A673 (cell line): ENCODE data around the gene METTL2B. TPM values are rescaled to one million over a fixed set of nuclear protein-coding genes. Genes with fewer than 3 reads are reported as not detected.
"Not testable (repeated sequence)": the region's sequence is repeated elsewhere in the genome, so short reads cannot be mapped to it uniquely, and the experiment has no call there.

Source experiments
- BruUV-seq: library from RNA; stranded (reverse); fragments of 400-500 nt; replicated peaks from 2 replicates; lab custom pipeline; 2021; lab: Mats Ljungman, UMichigan
- CTCF ChIA-PET: fragments of 300-600 bp; sonication (Branson Sonifier 250); formaldehyde crosslinking; loops from one replicate; lab custom pipeline; 2022; ENCODE audit warnings: antibody characterized with exemption; lab: Charles Lee
- POLR2A ChIA-PET: fragments of 300-600 bp; sonication (Branson Sonifier 250); formaldehyde crosslinking; loops from one replicate; lab custom pipeline; 2022; ENCODE audit warnings: antibody characterized with exemption; ENCODE audit not compliant: low non-redundant PET; lab: Charles Lee
- DNase-seq: peaks from one replicate; pipeline ENCODE4 v3.0.0-alpha.2; 2015; ENCODE audit warnings: low spot score
- H3K27ac ChIP-seq: fragments of 200-600 bp; sonication (generic); 2 replicates; pipeline ENCODE4 v1.5.1; 2016; ENCODE audit warnings: mixed run types, low read depth, mild to moderate bottlenecking, mixed read lengths, antibody characterized with exemption, low read length; ENCODE audit not compliant: poor library complexity, severe bottlenecking
- H3K27me3 ChIP-seq: fragments of 200-600 bp; sonication (generic); replicated peaks from 2 replicates; pipeline ENCODE4 v1.6.1; 2017; ENCODE audit warnings: mixed run types, low read depth, mild to moderate bottlenecking, mixed read lengths, antibody characterized with exemption, low read length; ENCODE audit not compliant: insufficient read depth, poor library complexity
- H3K36me3 ChIP-seq: fragments of 200-600 bp; sonication (generic); 2 replicates; pipeline ENCODE4 v1.6.1; 2016; ENCODE audit warnings: mixed run types, mild to moderate bottlenecking, mixed read lengths, antibody characterized with exemption, low read length; ENCODE audit not compliant: insufficient read depth, poor library complexity, severe bottlenecking
- H3K4me1 ChIP-seq: fragments of 200-600 bp; sonication (generic); 2 replicates; pipeline ENCODE4 v1.6.1; 2017; ENCODE audit warnings: mixed run types, mild to moderate bottlenecking, mixed read lengths, antibody characterized with exemption, low read length; ENCODE audit not compliant: insufficient read depth, poor library complexity, severe bottlenecking
- H3K4me3 ChIP-seq: fragments of 200-600 bp; sonication (generic); 2 replicates; pipeline ENCODE4 v1.5.1; 2016; ENCODE audit warnings: low read depth, mixed run types, mild to moderate bottlenecking, mixed read lengths, low read length; ENCODE audit not compliant: poor library complexity, severe bottlenecking
- H3K9me3 ChIP-seq: fragments of 200-600 bp; sonication (generic); 2 replicates; pipeline ENCODE4 v1.6.1; 2016; ENCODE audit warnings: mixed run types, low read depth, mild to moderate bottlenecking, mixed read lengths, antibody characterized with exemption, low read length; ENCODE audit not compliant: poor library complexity, severe bottlenecking
- CTCF ChIP-seq: fragments of 300-800, 200-600 bp; sonication (generic); conservative IDR thresholded peaks from 2 replicates; pipeline ENCODE4 v1.5.1; 2017; ENCODE audit warnings: low read depth, mild to moderate bottlenecking, antibody characterized with exemption, low read length, moderate library complexity, mixed read lengths
- EZH2 ChIP-seq: fragments of 200-600 bp; sonication (generic); IDR thresholded peaks from 2 replicates; pipeline ENCODE4 v1.6.1; 2017; ENCODE audit warnings: borderline replicate concordance, low read depth, mild to moderate bottlenecking, mixed read lengths, antibody characterized with exemption, low read length; ENCODE audit not compliant: poor library complexity, severe bottlenecking
- intact Hi-C: fragments of 100-400 bp; cut with micrococcal nuclease; formaldehyde crosslinking; loops from one replicate; pipeline ENCODE4 v1.10.0; 2022; ENCODE audit not compliant: unreplicated experiment
- total RNA-seq: library from RNA; stranded (reverse); gene quantifications from 2 replicates; pipeline ENCODE4 v1.2.3, GENCODE V29; 2021

METTL2B gene
- total RNA-seq, 1 experiment from 2014 or later = 53.8 TPM

DNA sequence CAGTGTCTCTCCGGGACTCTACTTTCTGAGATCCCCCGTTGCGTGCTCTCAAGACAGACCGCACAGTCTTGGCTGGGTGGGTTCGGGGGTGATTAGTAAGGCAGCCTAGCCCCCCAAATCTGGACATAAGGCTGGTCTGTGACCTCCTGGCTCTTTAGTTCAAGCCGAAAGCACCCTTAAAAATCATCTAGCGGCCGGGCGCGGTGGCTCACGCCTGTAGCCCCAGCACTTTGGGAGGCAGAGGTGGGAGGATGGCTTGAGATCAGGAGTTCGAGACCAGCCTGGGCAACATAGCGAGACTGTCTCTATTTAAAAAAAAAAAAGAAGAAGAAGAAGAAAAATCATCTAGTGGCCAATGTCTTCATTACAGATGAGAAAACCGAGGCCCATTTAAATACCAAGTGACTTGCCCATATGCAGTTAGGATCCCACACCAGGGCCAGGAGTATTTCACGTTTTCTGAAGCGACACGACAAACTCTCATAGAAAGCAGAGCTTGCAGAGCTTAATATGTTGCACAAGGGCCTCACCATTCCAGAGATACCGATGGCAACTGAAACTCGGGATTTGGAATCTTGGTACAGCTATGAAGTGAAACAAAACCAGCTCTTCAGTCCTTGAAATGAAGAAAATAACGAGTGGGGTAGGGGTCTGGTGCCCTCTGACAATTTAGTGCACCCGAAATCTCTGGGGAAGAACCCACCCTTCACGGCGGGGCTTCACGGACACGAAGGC lies 21.6 kb upstream of the METTL2B start:
- H3K4me1 ChIP-seq = peaks cover 25% of the 10 kb centered on the region
- TF ChIP-seq EZH2 (no peak), CTCF (no peak)
- H3K27ac ChIP-seq = peak overlapping the region; percentile 90
- no peaks in the 10 kb centered on the region for H3K9me3 ChIP-seq
- intact Hi-C loops = no loop called here
- BruUV-seq = TSS peak; percentile 85
- no peaks in the 10 kb centered on the region for H3K27me3 ChIP-seq
- ChIA-PET CTCF (interaction anchor here (0.7 kb wide), 1 partner anchor 67 kb away, joined by 3 read pairs; no protein-coding TSS in a partner anchor), POLR2A (no interaction called here)
- H3K36me3 ChIP-seq = peaks cover 15% of the 10 kb centered on the region
- DNase-seq = peak; percentile 21
- peak overlapping the region; percentile 92 for H3K4me3 ChIP-seq

- no peaks in the 10 kb centered on the region for H3K27me3 ChIP-seq
- peak within 1 kb of the TSS; percentile 90 for H3K27ac ChIP-seq
- no peaks in the 10 kb centered on the region for H3K9me3 ChIP-seq
- POLR2A ChIA-PET = no interaction called here
- peaks cover 25% of the 10 kb centered on the region for H3K4me1 ChIP-seq
- TF ChIP-seq CTCF (no peak), EZH2 (no peak)
- H3K4me3 ChIP-seq = peak within 1 kb of the TSS; percentile 92
- CTCF ChIA-PET = interaction anchor here (0.7 kb wide), 1 partner anchor 68 kb away, joined by 3 read pairs; no protein-coding TSS in a partner anchor
- intact Hi-C loops = no loop called here
- peak; percentile 96 for DNase-seq
- H3K36me3 ChIP-seq = peaks cover 17% of the 10 kb centered on the region
- TSS peak; percentile 70 for BruUV-seq
These were observed 20.8 kb upstream of the METTL2B start, which contains the start of gene HILPDA for GRCh38 chr7:128455543-128456254. Gene HILPDA, plus strand, starts transcription at chr7:128455878. Its CDS starts 1,391 bp downstream, at chr7:128457269.

GRCh38 chr7:128456255-128456725 lies 20.3 kb upstream of the METTL2B start:
- intact Hi-C loops = no loop called here
- POLR2A ChIA-PET = no interaction called here

GRCh38 chr7:128457385-128457784 lies 19.2 kb upstream of the METTL2B start:
- Histone ChIP-seq H3K36me3 (peaks cover 17% of the 10 kb centered on the region), H3K4me3 (peak overlapping the region; percentile 92), H3K4me1 (peaks cover 25% of the 10 kb centered on the region)
- POLR2A ChIA-PET, CTCF ChIA-PET, H3K27ac ChIP-seq, BruUV-seq, H3K27me3 ChIP-seq, H3K9me3 ChIP-seq, DNase-seq, intact Hi-C loops: not testable (repeated sequence)

More at GRCh38 chr7:128456255-128456725, 20.3 kb upstream of the METTL2B start:
- Histone ChIP-seq H3K4me3 (peak overlapping the region; percentile 92), H3K9me3 (no peaks in the 10 kb centered on the region), H3K36me3 (peaks cover 17% of the 10 kb centered on the region), H3K27me3 (no peaks in the 10 kb centered on the region), H3K27ac (peak overlapping the region; percentile 90), H3K4me1 (peaks cover 25% of the 10 kb centered on the region)
- CTCF ChIA-PET = no interaction called here
- BruUV-seq = no TSS peak
- no peak for DNase-seq
- TF ChIP-seq EZH2 (no peak), CTCF (no peak)
